Amniotic stem cell (primary cell): ENCODE data around the gene CDC42.

ENCODE experiments used
- DNase-seq: peaks from one replicate; lab custom pipeline; 2025; lab: John Stamatoyannopoulos, UW

Gene CDC42

DNA sequence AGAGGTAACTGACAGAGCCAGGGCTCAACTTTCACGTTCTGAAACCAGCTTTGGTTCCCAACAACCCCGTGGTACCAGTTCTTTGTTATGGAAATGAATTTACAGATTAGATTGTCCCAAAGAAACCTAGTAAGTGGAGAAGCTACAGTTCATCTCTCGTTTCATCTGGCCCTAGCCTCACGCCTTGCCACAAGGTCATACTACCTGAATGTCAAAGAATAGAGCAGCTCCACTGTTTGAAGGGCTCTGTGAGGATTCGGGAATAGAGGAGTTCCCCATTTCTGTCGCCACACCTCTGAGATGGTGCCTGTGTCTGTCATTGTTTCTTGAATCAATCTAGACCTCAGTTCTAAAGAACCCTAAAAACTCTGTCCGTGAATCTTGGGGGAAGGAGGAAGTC, 15.0 kb upstream of the CDC42 start:
- DNase-seq, result no peak

GRCh38 chr1:22038036-22038435, 14.5 kb upstream of the CDC42 start:
- no peak for DNase-seq

DNA sequence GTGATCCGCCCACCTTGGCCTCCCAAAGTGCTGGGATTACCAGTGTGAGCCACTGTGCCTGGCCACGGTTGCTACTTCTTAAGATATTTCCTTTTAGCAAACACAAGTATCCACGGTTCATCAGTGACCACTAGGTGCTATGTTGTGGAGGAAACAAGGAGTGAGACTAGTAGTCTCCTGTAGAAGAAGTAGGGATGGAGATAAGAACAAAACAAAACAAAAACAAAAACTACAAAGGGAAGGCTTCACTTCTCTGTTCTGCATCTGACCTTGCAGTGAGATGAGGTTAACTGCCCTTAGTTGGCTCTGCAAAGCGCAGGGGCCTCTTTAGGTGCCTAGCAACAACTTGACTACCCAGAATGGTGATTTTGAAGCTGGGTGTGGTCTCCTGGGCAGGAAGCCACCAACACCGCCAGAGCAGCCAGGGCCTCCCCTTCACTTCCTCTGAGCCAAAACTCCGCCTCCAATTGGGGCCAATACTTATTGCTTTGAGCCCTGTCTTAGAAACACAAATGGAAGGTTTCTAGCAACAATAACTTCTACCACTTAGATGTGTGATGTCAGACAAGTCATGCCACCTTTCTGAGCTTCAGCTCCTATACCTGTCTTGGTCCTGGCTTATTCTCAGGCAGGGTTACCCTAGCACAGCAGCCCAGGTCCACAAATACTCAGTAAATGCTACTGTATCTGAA, 12.8 kb upstream of the CDC42 start:
- DNase-seq, result no peak

- DNase-seq, result no peak
These were observed 12.3 kb upstream of the CDC42 start for GRCh38 chr1:22040286-22040623.

- no peak for DNase-seq
These were observed 11.0 kb upstream of the CDC42 start for GRCh38 chr1:22041505-22041904.

DNA sequence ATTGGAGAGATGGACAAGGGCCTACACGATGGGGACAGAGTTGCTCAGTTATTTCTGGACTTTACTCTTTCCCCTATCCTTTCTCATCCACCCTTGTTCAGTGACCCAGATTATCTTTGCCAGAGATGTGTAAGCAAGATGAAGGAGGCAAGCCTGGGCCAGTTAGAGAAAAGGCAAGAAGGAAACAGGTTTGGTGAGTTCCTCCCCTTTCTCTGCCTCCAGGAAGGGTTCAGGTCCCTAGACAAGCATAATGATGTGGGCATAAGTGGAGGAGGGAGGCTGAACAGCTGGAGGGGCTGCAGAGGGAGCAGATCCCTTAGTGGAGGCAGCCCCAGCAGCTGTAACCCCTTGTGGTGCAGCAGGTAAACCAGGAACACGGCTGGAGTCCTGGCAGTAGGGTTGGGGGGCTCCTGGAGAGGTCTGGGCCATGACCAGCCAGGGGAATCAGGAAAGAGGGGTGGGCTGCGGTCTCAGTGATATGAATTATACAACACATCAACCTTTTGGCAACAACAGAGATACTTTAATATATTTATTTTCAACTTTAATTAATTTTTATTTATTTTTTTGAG, 9.2 kb upstream of the CDC42 start:
- DNase-seq, result no peak

DNA sequence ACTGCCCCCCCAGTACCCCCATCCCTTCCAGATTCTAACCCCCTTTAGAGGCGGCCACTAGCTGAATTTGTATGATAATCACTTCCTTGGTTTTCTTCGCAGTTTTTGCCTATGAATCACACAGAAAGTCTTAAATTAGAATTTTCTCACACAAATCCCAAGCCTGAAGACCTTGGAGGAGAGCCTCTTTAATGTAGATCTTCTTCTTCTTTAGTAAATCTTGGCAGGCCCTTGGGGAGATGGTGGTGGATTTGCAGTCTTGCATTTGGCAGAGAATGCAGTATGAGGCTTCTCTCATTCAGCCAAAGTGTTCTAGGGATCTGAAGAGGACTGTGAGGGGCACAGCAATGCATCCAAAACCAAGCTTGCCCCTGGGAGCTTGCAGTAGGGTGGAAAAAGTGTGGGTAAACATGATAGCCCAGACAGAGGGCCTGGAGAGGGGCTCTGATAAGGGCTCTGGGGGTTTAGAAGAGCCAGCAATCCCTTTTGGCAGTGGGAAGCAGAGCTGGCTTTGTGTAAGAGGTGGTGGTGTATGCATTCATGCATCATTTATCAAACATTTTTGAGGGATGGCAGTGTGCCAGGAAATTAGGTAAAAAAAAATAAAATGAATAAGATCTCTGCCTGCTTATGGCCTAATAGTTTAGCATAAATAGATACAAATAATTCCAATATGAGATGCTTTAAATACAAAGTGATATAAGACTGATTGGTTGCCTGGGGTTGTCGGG, 7.7 kb upstream of the CDC42 start:
- DNase-seq, result peak; percentile 23

DNA sequence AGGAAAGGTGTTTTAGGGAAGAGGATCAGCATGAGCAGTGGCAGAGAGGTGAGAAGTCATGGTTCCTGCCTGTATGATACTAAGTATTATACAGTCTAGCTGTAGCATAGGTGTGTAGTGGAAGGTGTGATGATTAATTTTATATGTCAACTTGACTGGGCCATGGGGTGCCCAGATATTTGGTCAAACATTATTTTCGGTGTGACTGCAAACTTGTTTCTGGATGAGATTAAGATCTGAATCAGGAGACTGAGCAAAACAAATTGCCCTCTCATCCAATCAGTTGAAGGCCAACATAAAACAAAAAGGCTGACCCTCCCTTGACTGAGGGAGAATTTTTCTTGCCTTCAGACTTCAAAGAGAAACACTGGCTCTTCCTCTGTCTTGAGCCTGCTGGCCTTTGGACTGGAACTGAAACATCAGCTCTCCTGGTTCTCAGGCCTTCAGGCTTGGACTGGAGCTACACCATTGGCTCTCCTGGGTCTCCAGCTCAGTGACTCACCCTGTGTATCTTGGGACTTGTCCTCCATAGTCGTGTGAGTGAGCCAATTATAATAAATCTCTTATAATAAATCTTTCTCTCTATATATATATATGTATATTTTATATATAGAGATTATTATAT, 6.8 kb upstream of the CDC42 start:
- no peak for DNase-seq

- no peak for DNase-seq
These were observed 3.9 kb upstream of the CDC42 start for GRCh38 chr1:22048351-22049192.

DNA sequence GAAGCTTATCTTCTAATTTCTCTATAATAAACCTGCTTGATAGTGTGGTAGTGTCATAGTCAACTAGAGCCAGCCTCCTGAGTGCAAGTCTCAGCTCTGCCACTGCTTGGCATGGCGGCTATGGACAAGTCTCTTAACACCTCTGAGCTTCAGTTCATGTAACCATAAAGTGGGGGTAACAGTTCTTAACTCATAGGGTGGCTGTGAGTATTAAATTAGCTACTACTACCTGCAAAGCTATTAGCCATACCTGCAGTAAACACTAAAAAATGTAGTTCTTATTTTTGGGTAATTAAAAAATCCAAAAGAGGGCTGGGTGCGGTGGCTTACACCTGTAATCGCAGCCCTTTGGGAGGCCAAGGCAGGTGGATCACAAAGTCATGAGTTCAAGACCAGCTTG, 2.2 kb upstream of the CDC42 start:
- DNase-seq, result no peak

GRCh38 chr1:22051607-22052114, 848 bp upstream of the CDC42 start:
- DNase-seq, result no peak

GRCh38 chr1:22053017-22053860, 730 bp downstream of the CDC42 start:
- DNase-seq, result peak; percentile 43

GRCh38 chr1:22053861-22054770, 1.6 kb downstream of the CDC42 start:
- DNase-seq, result no peak

- DNase-seq, result no peak
These were observed 3.0 kb downstream of the CDC42 start for GRCh38 chr1:22055463-22055862.

DNA sequence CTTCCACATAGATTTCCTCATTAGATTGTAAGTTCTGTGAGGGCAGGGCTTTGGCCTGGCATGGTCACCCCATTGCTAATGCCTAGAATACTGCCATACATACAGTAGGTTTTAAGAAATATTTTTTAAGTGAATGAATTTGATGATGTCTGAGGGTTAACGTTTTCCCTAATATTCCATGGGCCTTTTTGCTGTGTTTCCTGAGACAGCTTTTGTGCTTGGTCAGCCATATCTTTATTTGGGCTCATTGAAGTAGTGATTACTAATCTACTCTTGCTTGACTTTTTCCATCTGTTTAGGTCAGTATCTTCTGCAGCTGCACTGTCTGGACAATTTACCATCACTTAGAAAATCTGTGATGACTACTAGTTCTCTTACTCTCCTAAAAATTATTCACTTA, 3.5 kb downstream of the CDC42 start:
- no peak for DNase-seq

GRCh38 chr1:22056936-22057335, 4.4 kb downstream of the CDC42 start:
- no peak for DNase-seq

GRCh38 chr1:22057861-22058260, 5.4 kb downstream of the CDC42 start:
- DNase-seq, result no peak

DNA sequence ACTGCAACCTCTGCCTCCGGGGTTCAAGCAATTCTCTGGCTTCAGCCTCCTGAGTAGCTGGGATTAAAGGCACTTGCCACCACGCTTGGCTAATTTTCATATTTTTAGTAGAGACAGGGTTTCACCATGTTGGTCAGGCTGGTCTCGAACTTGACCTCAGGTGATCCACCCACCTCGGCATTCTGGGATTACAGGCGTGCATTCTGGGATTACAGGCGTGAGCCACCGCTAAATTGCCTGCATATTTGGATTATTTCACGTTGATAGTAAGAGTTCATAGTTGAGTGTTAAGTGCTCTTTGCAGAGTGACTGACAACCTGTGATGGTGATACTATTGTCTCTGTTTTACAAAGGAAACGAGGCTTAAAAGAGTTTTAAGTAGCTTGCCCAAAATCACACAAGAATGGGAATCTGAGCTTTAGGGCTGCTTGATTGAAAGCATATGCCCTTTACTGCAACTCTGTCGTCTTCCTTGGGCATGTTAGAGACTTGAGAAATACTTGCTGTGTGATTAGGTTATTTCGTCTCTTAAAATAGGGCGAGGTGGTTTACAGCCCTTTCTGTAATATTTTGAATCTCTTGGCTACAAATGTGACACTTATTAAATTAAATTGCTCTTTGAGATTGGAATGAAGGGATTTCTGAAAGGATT, 12.4 kb downstream of the CDC42 start:
- no peak for DNase-seq

DNA sequence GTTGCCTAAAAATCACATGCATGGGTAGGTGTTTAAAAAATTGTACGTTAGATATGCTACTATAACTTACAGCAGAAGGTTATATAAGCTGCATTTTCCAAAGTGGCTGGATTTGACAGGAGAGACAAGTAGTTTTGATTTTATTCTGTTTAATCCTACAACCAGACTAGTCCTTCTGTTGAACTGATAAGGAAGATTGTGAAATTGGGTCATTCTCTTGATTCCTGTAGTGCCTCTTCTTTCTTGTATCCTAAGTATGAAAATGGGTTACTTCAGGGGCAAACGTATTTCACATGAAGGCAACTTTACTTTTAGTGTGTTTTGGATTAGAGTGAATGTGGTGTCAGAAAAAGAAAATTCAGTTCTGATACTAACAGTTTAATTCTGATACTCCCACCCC, 19.0 kb downstream of the CDC42 start:
- DNase-seq, result no peak
